GM23338 (cell line): ENCODE measurements around the gene TMTC2. TPM values are rescaled to one million over a fixed set of nuclear protein-coding genes. Genes with fewer than 3 reads are reported as not detected.

ENCODE experiments used
- ATAC-seq: fragments of 200-7000 bp; cut with Tn5 transposase; 3 replicates; pipeline ENCODE4 v1.9.1; 2020
- DNase-seq: peaks from one replicate; pipeline ENCODE4 v3.0.0-alpha.2; 2015; ENCODE audit warnings: low spot score
- H2AFZ ChIP-seq: fragments of 200-600 bp; sonication (generic); 2 replicates; pipeline ENCODE4 v1.8.0; 2016; ENCODE audit warnings: antibody characterized with exemption, mild to moderate bottlenecking, moderate library complexity
- H3F3A ChIP-seq: fragments of 200-600 bp; sonication (generic); replicated peaks from 2 replicates; pipeline ENCODE4 v1.8.0; 2017; ENCODE audit warnings: antibody characterized with exemption, mixed run types, low read depth
- H3K27ac ChIP-seq: fragments of 200-600 bp; sonication (generic); 2 replicates; pipeline ENCODE4 v1.6.1; 2016; ENCODE audit warnings: low read depth
- H3K27me3 ChIP-seq: fragments of 200-600 bp; sonication (generic); 2 replicates; pipeline ENCODE4 v1.8.0; 2016; ENCODE audit warnings: mild to moderate bottlenecking, mixed run types, moderate library complexity; ENCODE audit not compliant: insufficient read depth
- H3K36me3 ChIP-seq: fragments of 200-600 bp; sonication (generic); 2 replicates; pipeline ENCODE4 v1.8.0; 2016; ENCODE audit warnings: mild to moderate bottlenecking; ENCODE audit not compliant: insufficient read depth
- H3K4me1 ChIP-seq: fragments of 200-600 bp; sonication (generic); 2 replicates; pipeline ENCODE4 v1.8.0; 2016; ENCODE audit warnings: mild to moderate bottlenecking, moderate library complexity; ENCODE audit not compliant: insufficient read depth
- H3K4me2 ChIP-seq: fragments of 200-600 bp; sonication (generic); 2 replicates; pipeline ENCODE4 v1.7.1; 2017; ENCODE audit warnings: mixed run types
- H3K4me3 ChIP-seq: fragments of 200-600 bp; sonication (generic); 2 replicates; pipeline ENCODE4 v1.6.1; 2016; ENCODE audit warnings: mixed run types
- H3K79me2 ChIP-seq: fragments of 200-600 bp; sonication (generic); replicated peaks from 2 replicates; pipeline ENCODE4 v1.8.0; 2017; ENCODE audit warnings: mild to moderate bottlenecking; ENCODE audit not compliant: insufficient read depth
- H3K9me2 ChIP-seq: fragments of 200-600 bp; sonication (generic); 2 replicates; pipeline ENCODE4 v1.8.0; 2017; ENCODE audit not compliant: insufficient read depth
- H4K20me1 ChIP-seq: fragments of 200-600 bp; sonication (generic); replicated peaks from 2 replicates; pipeline ENCODE4 v1.8.0; 2017; ENCODE audit warnings: mild to moderate bottlenecking; ENCODE audit not compliant: insufficient read depth
- H3K27ac Mint-ChIP-seq: 2 replicates; pipeline ENCODE4 v1.8.0; 2020; ENCODE audit warnings: inconsistent platforms, mild to moderate bottlenecking, moderate library complexity, mixed read lengths
- H3K27me3 Mint-ChIP-seq: 3 replicates; pipeline ENCODE4 v1.8.0; 2022; ENCODE audit warnings: low read depth, mild to moderate bottlenecking, moderate library complexity, mixed read lengths, inconsistent platforms; ENCODE audit not compliant: insufficient read depth, poor library complexity
- H3K36me3 Mint-ChIP-seq: 3 replicates; pipeline ENCODE4 v1.8.0; 2021; ENCODE audit warnings: low read depth, mild to moderate bottlenecking, inconsistent platforms, moderate library complexity, mixed read lengths
- H3K4me1 Mint-ChIP-seq: 3 replicates; pipeline ENCODE4 v1.8.0; 2020; ENCODE audit warnings: mild to moderate bottlenecking, inconsistent platforms, mixed read lengths
- H3K4me3 Mint-ChIP-seq: 3 replicates; pipeline ENCODE4 v1.8.0; 2021; ENCODE audit warnings: moderate library complexity, mild to moderate bottlenecking, inconsistent platforms, mixed read lengths
- H3K9me3 Mint-ChIP-seq: 3 replicates; pipeline ENCODE4 v1.8.0; 2020; ENCODE audit warnings: moderate library complexity, mild to moderate bottlenecking, inconsistent platforms, mixed read lengths
- CREB1 ChIP-seq: fragments of 250-450 bp; sonication (Bioruptor Pico); IDR thresholded peaks from 2 replicates; pipeline ENCODE4 v1.5.0; 2020; ENCODE audit warnings: low read depth, mild to moderate bottlenecking, moderate library complexity
- EZH2 ChIP-seq: fragments of 200-600 bp; sonication (generic); IDR thresholded peaks from one replicate; pipeline ENCODE4 v1.8.0; 2017; ENCODE audit warnings: antibody characterized with exemption, mild to moderate bottlenecking, low read depth; ENCODE audit not compliant: unreplicated experiment
- EZH2phosphoT487 ChIP-seq: fragments of 200-600 bp; sonication (generic); IDR thresholded peaks from one replicate; pipeline ENCODE4 v1.8.1; 2018; ENCODE audit warnings: antibody characterized with exemption; ENCODE audit not compliant: unreplicated experiment
- JUNB ChIP-seq: IDR thresholded peaks from one replicate; pipeline ENCODE4 v1.6.1; 2016; ENCODE audit warnings: antibody characterized with exemption; ENCODE audit not compliant: unreplicated experiment
- NANOG ChIP-seq: IDR thresholded peaks from 2 replicates; pipeline ENCODE4 v1.6.1; 2016; ENCODE audit warnings: antibody characterized with exemption, borderline replicate concordance
- POLR2AphosphoS5 ChIP-seq: IDR thresholded peaks from 2 replicates; pipeline ENCODE4 v1.6.1; 2016; ENCODE audit warnings: antibody characterized with exemption, low read depth
- STAT1 ChIP-seq: IDR thresholded peaks from one replicate; pipeline ENCODE4 v1.6.1; 2016; ENCODE audit warnings: antibody characterized with exemption; ENCODE audit not compliant: unreplicated experiment
- ZNF114 ChIP-seq: fragments of 250-450 bp; sonication (Bioruptor Pico); IDR thresholded peaks from 2 replicates; pipeline ENCODE4 v1.5.0; 2020; ENCODE audit warnings: mild to moderate bottlenecking, moderate library complexity
- ZNF331 ChIP-seq: fragments of 250-450 bp; sonication (Bioruptor Pico); IDR thresholded peaks from 2 replicates; pipeline ENCODE4 v1.5.0; 2020; ENCODE audit warnings: low read depth, mild to moderate bottlenecking, moderate library complexity
- polyA plus RNA-seq: library from polyadenylated mRNA; unstranded; fragments of >200 nt; fragmentation: Nextera tagmentation; extraction: Ambion mirVana; gene quantifications from 2 replicates; pipeline ENCODE4 v1.2.1, GENCODE V29; 2016
- total RNA-seq: library from RNA; depleted of rRNA; stranded (reverse); fragments of >200 nt; shearing (Covaris generic); gene quantifications from 2 replicates; pipeline ENCODE4 v1.2.3, GENCODE V29; 2014
- TF ChIP-seq, protein P1 (sequence below): IDR thresholded peaks from 2 replicates; pipeline ENCODE4 v1.6.1; 2016; ENCODE audit warnings: antibody characterized with exemption
- TF ChIP-seq, protein P2 (sequence below): fragments of 250-450 bp; sonication (Bioruptor Pico); IDR thresholded peaks from 2 replicates; pipeline ENCODE4 v1.5.0; 2020; ENCODE audit warnings: mild to moderate bottlenecking, moderate library complexity
- TF ChIP-seq, protein P3 (sequence below): IDR thresholded peaks from one replicate; pipeline ENCODE4 v1.6.1; 2018; ENCODE audit warnings: antibody characterized with exemption; ENCODE audit not compliant: unreplicated experiment
- TF ChIP-seq, protein P4 (sequence below), 2 experiments: fragments of 200-600 bp in 1 of 2; sonication (generic) in 1 of 2; conservative IDR thresholded peaks; 2 replicates each; pipeline versions ENCODE4 v1.5.1 to v1.6.1; 2016 to 2017; ENCODE audit warnings: antibody characterized with exemption in 2 of 2, low read depth in 2 of 2, mild to moderate bottlenecking in 2 of 2, moderate library complexity in 1 of 2

Gene TMTC2
- total and polyA plus RNA-seq, 2 experiments from 2014 or later: 0.57 to 6.5 TPM

DNA sequence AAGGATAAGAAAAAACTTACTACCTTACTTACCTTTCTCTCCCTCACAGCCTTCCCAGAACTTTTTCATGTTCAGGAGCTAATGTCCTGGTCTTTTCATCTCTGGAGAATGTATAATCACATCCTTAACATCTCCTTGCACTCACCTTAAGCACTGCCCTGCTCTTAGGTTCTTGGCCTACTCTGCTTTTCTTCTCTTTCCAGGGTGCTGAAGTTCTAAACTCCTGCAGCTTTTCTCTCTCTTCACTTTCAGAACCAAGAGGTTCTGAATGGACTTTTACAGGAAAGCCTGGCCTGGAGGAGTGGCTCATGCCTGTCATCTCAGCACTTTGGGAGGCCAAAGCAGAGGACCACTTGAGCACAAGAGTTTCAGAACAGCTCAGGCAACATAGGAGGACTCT is 101.9 kb downstream of the TMTC2 start:
- no peak for DNase-seq
- no peak overlapping the region for H3K27ac Mint-ChIP-seq
- Histone ChIP-seq H4K20me1 (no peaks in the 10 kb centered on the region), H2AFZ (no peak overlapping the region), H3K27ac (no peak overlapping the region), H3K4me1 (peaks cover 7% of the 10 kb centered on the region), H3K36me3 (no peaks in the 10 kb centered on the region), H3K4me2 (no peak overlapping the region), H3K4me3 (no peak overlapping the region), H3F3A (no peaks in the 10 kb centered on the region), H3K9me2 (no peaks in the 10 kb centered on the region), H3K79me2 (no peaks in the 10 kb centered on the region), H3K27me3 (no peaks in the 10 kb centered on the region)
- no peaks in the 10 kb centered on the region for H3K9me3 Mint-ChIP-seq
- no peak; the same call in 2 of the 3 replicates for ATAC-seq
- H3K27me3 Mint-ChIP-seq: no peaks in the 10 kb centered on the region
- peaks cover 30% of the 10 kb centered on the region for H3K4me1 Mint-ChIP-seq
- TF ChIP-seq POLR2AphosphoS5 (no peak), ZNF114 (no peak), ZNF331 (no peak), JUNB (no peak), EZH2phosphoT487 (no peak), CREB1 (CRISPR knock-in tag) (no peak), STAT1 (no peak), NANOG (no peak), EZH2 (no peak)
- TF ChIP-seq, protein P1, sequence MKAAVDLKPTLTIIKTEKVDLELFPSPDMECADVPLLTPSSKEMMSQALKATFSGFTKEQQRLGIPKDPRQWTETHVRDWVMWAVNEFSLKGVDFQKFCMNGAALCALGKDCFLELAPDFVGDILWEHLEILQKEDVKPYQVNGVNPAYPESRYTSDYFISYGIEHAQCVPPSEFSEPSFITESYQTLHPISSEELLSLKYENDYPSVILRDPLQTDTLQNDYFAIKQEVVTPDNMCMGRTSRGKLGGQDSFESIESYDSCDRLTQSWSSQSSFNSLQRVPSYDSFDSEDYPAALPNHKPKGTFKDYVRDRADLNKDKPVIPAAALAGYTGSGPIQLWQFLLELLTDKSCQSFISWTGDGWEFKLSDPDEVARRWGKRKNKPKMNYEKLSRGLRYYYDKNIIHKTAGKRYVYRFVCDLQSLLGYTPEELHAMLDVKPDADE: no peak
- TF ChIP-seq, protein P2, sequence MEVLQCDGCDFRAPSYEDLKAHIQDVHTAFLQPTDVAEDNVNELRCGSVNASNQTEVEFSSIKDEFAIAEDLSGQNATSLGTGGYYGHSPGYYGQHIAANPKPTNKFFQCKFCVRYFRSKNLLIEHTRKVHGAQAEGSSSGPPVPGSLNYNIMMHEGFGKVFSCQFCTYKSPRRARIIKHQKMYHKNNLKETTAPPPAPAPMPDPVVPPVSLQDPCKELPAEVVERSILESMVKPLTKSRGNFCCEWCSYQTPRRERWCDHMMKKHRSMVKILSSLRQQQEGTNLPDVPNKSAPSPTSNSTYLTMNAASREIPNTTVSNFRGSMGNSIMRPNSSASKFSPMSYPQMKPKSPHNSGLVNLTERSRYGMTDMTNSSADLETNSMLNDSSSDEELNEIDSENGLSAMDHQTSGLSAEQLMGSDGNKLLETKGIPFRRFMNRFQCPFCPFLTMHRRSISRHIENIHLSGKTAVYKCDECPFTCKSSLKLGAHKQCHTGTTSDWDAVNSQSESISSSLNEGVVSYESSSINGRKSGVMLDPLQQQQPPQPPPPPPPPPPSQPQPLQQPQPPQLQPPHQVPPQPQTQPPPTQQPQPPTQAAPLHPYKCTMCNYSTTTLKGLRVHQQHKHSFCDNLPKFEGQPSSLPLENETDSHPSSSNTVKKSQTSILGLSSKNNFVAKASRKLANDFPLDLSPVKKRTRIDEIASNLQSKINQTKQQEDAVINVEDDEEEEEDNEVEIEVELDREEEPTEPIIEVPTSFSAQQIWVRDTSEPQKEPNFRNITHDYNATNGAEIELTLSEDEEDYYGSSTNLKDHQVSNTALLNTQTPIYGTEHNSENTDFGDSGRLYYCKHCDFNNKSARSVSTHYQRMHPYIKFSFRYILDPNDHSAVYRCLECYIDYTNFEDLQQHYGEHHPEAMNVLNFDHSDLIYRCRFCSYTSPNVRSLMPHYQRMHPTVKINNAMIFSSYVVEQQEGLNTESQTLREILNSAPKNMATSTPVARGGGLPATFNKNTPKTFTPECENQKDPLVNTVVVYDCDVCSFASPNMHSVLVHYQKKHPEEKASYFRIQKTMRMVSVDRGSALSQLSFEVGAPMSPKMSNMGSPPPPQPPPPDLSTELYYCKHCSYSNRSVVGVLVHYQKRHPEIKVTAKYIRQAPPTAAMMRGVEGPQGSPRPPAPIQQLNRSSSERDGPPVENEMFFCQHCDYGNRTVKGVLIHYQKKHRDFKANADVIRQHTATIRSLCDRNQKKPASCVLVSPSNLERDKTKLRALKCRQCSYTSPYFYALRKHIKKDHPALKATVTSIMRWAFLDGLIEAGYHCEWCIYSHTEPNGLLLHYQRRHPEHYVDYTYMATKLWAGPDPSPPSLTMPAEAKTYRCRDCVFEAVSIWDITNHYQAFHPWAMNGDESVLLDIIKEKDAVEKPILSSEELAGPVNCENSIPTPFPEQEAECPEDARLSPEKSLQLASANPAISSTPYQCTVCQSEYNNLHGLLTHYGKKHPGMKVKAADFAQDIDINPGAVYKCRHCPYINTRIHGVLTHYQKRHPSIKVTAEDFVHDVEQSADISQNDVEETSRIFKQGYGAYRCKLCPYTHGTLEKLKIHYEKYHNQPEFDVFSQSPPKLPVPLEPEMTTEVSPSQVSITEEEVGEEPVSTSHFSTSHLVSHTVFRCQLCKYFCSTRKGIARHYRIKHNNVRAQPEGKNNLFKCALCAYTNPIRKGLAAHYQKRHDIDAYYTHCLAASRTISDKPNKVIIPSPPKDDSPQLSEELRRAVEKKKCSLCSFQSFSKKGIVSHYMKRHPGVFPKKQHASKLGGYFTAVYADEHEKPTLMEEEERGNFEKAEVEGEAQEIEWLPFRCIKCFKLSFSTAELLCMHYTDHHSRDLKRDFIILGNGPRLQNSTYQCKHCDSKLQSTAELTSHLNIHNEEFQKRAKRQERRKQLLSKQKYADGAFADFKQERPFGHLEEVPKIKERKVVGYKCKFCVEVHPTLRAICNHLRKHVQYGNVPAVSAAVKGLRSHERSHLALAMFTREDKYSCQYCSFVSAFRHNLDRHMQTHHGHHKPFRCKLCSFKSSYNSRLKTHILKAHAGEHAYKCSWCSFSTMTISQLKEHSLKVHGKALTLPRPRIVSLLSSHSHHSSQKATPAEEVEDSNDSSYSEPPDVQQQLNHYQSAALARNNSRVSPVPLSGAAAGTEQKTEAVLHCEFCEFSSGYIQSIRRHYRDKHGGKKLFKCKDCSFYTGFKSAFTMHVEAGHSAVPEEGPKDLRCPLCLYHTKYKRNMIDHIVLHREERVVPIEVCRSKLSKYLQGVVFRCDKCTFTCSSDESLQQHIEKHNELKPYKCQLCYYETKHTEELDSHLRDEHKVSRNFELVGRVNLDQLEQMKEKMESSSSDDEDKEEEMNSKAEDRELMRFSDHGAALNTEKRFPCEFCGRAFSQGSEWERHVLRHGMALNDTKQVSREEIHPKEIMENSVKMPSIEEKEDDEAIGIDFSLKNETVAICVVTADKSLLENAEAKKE (CRISPR knock-in tag): no peak
- TF ChIP-seq, protein P3, sequence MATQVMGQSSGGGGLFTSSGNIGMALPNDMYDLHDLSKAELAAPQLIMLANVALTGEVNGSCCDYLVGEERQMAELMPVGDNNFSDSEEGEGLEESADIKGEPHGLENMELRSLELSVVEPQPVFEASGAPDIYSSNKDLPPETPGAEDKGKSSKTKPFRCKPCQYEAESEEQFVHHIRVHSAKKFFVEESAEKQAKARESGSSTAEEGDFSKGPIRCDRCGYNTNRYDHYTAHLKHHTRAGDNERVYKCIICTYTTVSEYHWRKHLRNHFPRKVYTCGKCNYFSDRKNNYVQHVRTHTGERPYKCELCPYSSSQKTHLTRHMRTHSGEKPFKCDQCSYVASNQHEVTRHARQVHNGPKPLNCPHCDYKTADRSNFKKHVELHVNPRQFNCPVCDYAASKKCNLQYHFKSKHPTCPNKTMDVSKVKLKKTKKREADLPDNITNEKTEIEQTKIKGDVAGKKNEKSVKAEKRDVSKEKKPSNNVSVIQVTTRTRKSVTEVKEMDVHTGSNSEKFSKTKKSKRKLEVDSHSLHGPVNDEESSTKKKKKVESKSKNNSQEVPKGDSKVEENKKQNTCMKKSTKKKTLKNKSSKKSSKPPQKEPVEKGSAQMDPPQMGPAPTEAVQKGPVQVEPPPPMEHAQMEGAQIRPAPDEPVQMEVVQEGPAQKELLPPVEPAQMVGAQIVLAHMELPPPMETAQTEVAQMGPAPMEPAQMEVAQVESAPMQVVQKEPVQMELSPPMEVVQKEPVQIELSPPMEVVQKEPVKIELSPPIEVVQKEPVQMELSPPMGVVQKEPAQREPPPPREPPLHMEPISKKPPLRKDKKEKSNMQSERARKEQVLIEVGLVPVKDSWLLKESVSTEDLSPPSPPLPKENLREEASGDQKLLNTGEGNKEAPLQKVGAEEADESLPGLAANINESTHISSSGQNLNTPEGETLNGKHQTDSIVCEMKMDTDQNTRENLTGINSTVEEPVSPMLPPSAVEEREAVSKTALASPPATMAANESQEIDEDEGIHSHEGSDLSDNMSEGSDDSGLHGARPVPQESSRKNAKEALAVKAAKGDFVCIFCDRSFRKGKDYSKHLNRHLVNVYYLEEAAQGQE: no peak
- TF ChIP-seq, protein P4, sequence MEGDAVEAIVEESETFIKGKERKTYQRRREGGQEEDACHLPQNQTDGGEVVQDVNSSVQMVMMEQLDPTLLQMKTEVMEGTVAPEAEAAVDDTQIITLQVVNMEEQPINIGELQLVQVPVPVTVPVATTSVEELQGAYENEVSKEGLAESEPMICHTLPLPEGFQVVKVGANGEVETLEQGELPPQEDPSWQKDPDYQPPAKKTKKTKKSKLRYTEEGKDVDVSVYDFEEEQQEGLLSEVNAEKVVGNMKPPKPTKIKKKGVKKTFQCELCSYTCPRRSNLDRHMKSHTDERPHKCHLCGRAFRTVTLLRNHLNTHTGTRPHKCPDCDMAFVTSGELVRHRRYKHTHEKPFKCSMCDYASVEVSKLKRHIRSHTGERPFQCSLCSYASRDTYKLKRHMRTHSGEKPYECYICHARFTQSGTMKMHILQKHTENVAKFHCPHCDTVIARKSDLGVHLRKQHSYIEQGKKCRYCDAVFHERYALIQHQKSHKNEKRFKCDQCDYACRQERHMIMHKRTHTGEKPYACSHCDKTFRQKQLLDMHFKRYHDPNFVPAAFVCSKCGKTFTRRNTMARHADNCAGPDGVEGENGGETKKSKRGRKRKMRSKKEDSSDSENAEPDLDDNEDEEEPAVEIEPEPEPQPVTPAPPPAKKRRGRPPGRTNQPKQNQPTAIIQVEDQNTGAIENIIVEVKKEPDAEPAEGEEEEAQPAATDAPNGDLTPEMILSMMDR (conservative IDR thresholded peaks at IDR 0.05; ENCODE audit: low read depth in 2 of 2): no peak
- no peak overlapping the region for H3K4me3 Mint-ChIP-seq
- H3K36me3 Mint-ChIP-seq: no peaks in the 10 kb centered on the region
